ENCODE data around the gene UBE2L6.

DNA sequence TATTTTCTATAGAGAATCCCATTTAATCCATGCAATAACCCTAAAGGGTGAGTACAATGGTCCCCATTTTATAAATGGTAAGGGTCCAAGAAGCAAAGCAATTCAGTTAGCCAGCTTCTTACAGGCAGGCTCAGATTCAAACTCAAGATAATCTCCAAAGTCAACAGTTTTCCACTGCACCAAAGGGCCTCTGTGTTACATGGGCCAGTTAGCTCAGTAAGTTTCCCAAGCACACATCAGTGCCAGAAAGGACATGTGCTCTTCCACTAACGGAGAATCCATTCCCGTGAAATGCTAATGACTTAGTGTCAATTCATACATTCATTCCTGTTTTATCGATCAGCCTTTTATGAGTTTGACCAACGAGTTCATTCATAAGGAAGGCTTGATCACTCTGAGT lies 63.0 kb downstream of the UBE2L6 start:
- TF ChIP-seq, protein P1, sequence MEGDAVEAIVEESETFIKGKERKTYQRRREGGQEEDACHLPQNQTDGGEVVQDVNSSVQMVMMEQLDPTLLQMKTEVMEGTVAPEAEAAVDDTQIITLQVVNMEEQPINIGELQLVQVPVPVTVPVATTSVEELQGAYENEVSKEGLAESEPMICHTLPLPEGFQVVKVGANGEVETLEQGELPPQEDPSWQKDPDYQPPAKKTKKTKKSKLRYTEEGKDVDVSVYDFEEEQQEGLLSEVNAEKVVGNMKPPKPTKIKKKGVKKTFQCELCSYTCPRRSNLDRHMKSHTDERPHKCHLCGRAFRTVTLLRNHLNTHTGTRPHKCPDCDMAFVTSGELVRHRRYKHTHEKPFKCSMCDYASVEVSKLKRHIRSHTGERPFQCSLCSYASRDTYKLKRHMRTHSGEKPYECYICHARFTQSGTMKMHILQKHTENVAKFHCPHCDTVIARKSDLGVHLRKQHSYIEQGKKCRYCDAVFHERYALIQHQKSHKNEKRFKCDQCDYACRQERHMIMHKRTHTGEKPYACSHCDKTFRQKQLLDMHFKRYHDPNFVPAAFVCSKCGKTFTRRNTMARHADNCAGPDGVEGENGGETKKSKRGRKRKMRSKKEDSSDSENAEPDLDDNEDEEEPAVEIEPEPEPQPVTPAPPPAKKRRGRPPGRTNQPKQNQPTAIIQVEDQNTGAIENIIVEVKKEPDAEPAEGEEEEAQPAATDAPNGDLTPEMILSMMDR (conservative IDR thresholded peaks at IDR 0.05), result no peak
- no peak for TF ChIP-seq EZH2 (IDR thresholded peaks at IDR 0.05; ENCODE audit: low read depth)
